GM21737 (cell line): ENCODE data around the gene LRRC14B.
A peak's percentile ranks its signal among the peaks of the same experiment; 100 is the strongest.
"Not testable (repeated sequence)": the region's sequence is repeated elsewhere in the genome, so short reads cannot be mapped to it uniquely, and the experiment has no call there.

ENCODE experiments used
- ATAC-seq: cut with Tn5 transposase; IDR thresholded peaks from one replicate; pipeline ENCODE4 v1.9.1; 2021; ENCODE audit warnings: mild to moderate bottlenecking, moderate library complexity; ENCODE audit not compliant: unreplicated experiment

Gene LRRC14B

DNA sequence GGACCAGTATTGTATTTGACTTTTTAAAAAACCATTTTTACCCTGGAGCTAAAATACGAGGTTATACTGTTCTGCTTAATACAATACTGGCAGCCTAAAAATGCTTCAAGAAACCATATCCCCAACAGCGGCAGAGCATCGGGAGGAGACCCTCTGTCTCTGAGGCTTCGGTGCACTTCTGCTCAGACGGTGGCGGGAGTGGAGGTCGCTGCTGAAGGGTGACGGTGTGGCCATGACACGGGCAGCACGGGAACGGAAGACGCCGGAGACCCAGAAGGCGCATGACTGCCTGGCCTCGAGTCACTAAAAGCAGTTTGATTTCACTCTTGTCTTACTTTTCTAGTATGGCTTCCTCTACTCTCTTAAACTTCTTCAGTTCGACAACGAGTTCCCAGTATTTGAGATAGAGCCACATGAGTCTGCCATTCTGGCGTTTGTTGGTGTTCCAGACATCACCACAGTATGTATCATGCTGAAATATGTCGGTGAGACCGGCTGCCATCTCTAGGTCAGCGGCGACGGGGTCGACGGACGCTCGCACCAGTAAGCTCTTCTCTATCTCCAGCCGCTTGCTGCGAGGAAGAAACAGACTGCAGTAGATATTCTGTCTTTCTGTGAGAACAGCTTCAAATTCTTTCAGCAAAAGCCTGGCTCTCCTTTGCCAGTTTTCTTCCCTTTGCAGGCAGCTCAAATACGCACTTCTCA, 13.8 kb downstream of the LRRC14B start:
- no peak for ATAC-seq

DNA sequence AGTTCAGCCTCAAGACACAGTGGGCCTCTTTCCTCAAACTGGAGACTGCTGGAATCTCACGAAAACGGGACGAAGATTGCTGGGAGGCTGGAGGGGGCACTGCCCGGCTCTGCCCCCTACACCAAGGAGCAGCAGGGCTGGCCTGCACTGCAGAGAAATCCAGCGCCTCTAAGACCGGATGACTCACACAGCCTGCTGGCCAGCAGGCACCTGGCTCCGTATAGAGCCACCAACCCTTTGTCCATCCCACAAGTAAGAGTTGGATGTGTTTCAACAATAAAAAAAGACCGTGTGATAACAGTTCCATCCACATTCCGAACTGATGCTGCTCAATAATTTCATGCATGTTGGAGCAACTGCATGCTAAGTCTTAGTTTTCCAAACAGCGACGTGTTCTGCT, 15.1 kb downstream of the LRRC14B start:
- ATAC-seq, result no peak

DNA sequence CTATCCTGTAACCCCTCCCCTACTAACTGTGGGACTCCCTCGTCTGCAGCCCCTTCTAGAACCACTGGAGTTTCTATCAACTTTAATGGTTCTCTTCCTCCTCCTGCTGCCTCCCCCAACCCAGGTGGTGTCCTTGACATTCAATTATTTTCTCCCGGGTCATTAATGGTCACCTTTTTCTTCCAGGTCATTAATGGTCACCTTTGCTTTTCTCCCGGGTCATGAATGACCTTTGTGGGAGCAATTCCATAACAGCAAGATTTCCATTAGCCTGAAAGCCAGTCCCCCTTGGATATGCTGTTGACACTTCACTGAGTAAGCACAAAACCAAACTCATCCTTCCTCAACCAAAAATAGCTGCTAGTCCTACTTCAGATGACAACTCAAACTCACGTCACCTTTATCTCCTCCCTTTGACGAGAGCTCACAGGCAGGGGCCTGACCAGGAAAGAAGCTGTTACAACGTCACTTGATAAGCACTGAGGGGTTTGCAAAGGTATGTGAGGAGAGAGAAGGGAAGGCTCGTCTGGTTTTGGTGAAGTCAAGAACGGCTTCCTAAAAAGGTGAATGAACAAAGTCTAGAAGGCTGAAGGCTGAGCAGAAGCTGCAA, 15.7 kb downstream of the LRRC14B start:
- no peak for ATAC-seq

DNA sequence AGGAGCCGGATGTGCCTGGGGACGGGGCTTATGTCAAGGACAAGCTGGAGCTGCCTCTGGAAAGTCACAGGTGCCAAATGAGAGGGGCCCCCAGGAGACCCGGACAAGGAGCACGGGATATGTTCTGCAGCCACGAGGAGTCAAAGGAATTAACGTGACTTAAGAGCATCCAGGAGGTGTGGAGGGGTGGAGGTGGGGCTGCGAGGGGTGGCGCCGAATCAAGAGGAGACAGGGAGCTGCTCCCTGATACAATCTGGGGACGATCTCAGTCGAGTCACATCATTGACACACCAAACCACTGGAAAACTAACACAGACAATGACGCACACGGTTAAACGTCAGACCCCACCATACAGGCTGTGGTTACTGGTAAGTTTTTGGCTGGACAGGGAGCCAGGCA, 16.3 kb downstream of the LRRC14B start:
- no peak for ATAC-seq

DNA sequence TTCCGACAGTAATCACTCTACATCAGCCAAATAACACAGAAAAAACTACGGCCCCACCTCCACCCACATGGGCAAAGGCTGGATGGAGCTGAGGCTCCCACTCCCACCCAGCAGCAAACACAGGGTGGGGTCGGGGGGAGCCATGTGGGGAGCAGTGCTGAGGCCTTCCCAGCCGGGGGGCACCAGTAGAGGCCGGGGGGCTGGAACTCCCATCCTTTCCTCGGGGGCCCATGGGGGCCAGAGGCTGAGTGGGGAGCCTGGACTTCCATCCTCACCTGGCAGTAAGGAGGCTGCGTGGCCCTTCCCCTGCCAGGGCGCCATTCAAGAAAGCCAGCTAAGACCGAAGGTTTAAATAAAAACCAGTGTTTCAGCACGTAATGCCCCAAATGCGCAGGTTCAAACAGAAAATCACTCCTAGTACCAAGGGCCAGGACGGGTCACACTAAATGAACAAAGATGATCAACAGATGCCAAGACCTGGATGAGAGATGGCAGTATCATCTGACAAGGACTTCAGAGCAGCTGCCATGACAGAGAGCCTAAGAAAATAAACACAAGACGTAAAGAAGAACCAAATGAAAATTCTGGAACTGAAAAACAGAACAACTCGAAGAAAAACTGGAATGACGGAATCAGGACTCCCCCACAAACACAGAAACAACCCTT, 17.3 kb downstream of the LRRC14B start:
- ATAC-seq, result no peak

DNA sequence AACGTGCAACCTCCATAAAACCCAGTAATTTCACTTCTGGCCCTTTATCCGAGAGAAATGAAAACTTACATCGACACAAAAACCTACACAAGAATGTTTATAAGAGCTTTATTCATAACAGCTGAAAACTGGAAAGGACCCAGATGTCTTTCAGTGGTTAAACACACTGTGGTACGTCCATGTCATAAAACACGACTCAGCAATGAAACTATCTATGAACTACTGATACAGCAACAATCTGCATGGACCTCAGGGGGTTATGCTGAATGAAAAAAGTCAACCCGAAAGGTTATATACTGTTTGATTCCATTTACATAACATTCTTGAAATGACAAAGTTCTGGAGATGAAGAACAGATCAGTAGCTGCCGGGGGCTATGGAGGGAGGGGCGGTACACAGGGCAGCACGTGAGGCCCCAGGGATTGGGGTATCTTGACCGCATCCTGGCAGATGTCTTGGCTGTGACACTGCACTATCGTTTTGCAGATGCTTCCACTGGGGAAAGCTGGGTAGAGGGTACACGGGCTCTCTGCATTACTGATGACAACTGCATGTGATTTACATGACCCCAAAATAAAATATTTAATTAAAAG, 22.6 kb downstream of the LRRC14B start:
- no peak for ATAC-seq

DNA sequence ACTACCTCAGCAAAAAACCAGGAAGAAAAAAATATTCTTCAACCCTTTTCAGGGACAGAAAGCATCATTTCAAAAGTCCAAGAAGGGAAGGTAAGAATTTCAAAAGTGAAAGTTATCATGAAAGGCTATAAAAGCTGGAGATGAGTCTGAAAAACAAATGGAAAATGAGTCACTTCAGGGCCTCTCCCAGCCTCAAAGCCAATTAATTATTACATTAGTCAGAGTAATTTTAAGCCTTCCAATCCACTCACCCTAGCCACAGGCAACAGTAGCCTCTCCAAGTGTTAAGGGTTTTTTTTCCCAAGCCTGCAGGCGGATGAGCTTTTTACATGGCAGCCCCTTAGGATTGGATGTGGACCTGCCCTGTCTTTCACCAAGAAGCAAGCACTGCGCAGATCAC, 24.0 kb downstream of the LRRC14B start:
- ATAC-seq, result not testable (repeated sequence)

DNA sequence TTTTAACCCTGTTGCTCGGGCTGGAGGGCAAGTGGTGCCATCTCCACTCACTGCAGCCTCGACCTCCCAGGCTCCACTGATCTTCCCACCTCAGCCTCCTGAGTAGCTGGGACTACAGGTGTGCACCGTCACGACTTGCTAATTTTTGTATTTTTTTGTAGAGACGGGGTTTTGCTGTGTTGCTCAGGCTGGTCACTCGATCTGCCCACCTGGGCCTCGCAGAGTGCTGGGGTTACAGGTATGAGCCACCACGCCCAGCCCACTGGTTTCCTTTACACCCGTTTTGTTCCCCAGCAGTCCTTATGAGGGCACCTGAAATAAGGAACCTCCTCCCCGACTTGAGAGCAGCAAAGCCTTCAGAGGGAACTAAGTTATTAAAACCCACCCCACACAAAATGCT, 24.8 kb downstream of the LRRC14B start:
- not testable (repeated sequence) for ATAC-seq

DNA sequence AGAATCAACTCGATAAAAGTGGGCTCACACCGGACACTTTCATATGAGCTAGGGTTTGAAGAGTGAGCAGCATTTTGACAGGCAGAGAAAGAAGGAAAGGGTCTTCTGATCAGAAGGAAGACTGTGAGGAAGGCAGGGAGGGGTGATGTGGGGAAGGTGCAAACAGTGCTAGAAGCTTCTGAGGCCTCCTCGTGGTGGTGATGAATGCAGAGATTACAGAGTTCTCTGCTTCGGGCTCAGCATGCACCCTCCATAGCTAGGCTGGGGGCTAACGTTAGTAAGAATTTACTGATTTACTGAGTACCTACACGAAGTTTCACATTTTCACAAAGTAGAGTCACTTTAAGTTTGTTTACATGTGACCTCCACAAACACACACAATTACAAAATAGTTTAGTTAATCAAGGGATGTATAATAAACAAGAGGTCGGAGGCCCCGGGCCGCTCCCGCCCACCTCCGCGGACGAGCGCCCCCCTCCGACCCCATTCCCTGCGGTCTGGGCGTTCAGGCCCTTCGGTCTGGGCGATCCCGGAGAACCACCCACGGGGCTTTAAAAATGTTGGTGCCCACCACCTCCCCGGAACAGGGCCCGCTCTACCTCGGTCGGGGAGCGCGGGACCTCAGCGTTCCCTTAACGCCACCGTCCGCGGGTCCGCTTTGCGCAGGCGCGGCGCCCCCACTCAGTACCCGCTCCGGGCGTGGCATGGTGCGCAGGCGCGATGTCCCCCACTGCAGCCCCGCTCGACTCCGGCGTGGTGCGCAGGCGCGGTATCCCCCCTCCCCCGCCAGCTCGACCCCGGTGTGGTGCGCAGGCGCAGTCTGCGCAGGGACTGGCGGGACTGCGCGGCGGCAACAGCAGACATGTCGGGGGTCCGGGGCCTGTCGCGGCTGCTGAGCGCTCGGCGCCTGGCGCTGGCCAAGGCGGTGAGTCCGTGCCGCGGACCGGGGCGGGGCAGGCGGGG, 26.5 kb downstream of the LRRC14B start, which contains the start of the genes CCDC127 and SDHA:
Gene CCDC127 (minus strand): TSS at position 660 of the 963 bp plus-strand sequence. CDS start 1,304 bp downstream, outside the sequence.
Gene SDHA (plus strand): TSS at position 827 of the 963 bp plus-strand sequence. CDS start 36 bp downstream, at position 863.
- peak; percentile 72 for ATAC-seq

DNA sequence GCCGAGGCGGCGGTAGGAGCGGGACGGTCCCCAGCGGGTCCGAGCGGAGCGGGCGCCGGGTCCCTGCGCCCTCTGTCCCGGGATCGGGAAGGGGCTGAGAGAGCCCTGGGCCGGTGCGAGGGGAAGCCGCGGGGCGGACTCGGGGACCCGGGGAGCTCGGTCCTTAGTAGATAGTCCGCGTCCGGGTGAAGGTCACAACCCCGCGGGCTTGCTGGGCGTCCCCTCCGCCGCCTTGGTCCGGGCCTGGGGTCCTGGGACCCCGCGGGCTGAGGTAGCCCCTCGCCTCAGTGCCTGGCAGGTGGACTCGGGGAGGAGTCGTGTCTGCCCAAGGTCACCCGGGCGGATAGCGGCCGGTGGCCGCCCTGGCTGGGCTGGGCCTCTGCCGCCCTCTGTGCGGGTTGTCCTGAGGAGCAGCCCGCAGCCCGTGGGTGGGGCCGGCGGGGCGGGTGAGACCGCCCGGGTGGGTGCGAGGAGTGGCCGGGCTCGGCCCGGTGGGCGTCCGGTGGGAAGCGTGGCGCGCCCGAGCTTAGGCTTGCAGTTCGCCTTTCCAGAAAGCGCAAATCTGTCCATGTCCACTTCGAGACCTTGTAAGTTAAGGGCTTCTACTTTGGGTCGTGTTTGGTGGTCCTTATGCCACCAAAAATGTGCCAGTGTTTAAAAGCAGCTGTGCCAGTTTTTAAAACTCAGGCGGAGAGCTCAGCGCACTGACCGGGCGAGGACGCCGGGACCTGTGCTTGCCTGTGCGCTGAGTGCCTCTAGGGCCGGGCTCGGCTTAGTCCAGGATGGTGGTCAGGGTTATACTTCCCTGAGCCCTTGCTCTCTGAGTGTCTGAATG, 27.4 kb downstream of the LRRC14B start:
- ATAC-seq, result peak; percentile 30

DNA sequence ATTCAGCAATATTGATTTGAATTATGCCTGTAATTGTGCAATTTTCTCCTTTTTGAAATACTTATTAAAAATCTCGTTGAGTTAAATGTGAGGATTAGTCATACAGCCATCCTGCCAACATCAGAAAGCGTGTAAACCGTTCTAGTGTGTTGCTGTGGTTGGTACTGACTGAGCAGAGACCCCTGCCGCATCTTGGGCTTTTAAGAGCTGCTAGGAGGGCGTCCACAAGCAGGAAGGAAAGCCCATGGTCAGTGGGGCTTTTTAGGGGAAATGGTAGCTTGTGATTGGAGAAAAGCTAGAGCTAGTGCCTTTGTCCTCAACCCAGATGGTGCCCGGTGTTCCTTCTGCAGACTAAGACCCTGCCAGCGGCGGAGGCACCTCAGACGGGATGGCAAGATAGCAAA, 28.2 kb downstream of the LRRC14B start:
- no peak for ATAC-seq

DNA sequence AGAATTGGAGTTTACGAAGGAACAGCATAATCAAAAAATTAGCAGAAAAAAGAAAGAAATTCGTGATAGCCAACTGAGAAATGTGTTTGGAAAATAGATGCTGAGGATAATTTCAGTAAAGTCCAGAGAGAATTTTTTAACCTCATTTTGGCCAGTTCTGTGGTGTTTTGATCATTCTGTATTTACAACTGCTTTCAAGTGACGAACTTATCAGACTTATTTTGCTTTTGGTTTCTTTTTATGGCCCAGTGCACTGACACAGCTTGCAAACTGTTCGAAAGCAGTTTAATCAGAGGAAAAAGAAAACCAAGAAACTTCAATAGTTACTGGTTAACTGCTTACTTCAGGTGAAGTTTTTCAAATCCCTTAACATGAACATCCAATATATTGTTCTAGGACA, 28.7 kb downstream of the LRRC14B start:
- ATAC-seq, result peak; percentile 30

DNA sequence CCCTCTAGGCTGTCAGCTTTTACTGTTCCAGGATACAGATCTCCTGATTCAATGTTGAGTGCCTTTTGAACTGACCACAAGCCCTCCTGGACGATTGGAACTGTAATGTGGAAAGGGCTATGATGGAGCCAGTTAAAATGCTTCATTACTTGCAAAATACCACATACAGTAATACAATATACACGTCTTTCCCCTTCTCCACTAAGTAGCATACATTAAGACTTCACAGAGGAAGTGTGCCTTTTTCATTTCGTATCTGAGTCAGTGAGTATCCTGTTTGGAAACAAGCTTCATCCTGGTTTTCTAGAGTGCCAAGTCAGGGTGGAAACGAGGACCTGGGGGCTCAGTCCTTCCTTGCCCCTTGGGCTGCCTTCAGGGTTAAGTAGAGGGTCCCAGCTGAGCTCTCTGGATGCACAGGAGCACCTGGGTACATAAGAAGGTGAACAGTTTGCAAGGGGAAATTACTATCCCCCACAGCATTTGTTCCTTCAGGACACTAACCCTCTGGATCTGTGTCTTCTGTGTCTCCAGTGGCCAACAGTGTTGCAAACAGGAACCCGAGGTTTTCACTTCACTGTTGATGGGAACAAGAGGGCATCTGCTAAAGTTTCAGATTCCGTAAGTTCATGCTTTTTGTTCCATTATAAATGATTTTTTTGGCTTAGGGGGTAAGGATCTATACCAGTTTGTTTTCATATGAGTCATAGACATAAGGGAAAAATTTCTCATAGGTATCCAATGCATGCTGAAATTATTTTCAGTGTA, 31.8 kb downstream of the LRRC14B start:
- ATAC-seq, result not testable (repeated sequence)

DNA sequence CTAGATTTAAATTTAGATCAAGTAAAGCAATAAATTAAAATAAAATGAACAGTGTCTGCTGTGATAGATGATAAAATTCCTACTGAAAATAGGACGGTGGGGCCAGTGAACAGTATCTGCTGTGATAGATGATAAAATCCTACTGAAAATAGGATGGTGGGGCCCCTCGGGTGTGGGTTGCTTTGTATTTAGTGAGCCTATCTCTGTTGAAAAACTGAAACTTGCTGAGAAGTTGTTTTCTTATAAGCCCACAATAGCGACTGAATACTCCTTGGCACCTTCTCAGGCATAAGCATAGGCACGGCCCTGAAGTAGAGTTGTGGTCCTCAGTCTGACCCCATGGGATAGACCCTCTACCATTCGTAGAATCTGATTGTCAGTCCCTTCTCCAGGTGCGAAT, 32.5 kb downstream of the LRRC14B start:
- no peak for ATAC-seq

DNA sequence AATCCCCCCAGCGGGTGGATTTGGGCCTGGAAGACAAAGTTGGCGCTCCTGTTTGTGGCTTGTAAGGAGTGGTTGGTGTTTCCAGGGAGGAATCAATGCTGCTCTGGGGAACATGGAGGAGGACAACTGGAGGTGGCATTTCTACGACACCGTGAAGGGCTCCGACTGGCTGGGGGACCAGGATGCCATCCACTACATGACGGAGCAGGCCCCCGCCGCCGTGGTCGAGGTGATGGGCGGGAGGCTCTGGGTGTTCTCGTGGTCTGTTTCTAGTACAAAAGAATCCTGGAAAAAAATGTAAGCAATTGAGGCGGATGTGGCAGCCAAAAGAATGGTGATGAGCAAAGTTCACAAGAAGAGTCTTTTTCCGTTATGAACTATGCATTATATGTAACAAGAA, 34.0 kb downstream of the LRRC14B start:
- no peak for ATAC-seq

DNA sequence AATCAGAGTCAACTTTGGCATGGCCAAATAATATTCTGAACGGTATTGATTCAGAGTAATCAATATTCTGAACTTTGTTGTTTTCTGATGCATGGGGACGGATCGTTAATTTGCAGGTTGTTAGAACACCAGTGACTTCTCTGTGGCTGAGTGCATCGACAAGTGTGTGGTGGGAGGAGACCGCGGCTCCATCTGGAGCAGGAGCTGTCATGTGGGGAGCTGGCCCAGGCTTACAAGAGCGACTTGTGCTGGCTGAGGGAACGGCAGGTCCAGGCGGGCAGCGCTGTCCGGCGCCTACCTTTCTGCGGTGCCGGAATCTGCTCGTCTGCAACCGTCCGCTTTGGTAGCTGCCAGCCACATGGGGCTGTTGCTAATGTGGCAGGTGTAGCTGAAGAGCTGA, 36.1 kb downstream of the LRRC14B start:
- ATAC-seq, result not testable (repeated sequence)

DNA sequence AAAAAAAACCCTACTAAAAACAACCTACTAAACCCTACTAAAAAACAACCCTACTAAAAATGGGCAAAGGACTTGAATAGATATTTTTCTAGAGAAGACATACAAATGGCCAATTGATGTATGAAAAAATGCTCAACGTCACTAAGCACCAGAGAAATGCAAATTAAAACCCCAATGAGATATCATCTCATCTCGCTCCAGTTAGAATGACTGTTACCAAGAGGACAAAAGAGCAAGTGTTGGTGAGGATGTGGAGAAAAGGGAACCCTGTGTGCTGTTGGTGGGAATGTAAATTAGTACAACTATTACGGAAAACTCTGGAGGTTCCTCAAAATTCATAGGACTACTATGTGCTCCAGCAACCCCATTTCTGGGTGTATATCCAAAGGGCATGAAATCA, 37.6 kb downstream of the LRRC14B start:
- no peak for ATAC-seq

DNA sequence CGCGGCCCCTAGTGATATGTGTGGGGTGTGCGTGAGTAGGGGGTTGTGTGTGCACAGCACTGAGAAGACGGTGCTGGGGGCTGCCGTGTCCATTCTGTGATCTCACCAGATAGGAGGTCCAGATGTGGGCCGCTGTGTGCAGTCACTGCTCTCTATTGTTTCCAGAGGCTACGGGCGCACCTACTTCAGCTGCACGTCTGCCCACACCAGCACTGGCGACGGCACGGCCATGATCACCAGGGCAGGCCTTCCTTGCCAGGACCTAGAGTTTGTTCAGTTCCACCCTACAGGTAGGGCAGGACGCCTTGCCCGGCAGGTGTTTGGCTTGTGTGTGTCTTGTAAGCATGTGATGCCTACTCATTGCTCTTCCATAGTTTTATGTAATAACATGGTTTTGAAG, 39.4 kb downstream of the LRRC14B start:
- ATAC-seq, result no peak

DNA sequence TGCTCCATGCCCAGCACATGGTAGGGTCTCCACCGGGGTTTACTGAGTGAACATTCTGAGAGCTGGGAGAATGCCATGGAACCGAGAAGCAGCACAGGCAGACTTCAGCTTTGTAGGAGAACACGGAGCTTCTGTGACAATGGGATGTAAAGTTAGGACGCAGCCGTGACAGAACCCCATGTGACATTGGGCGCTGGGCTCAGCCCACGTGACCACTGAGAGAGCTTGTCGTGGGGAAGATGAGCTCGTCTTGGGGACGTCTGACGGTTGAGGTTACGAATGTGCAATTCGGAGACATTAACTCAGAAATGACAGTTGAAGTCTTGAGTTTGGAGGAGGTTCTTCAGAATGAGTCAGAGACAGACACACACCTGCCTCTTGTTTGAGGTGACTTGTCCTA, 40.4 kb downstream of the LRRC14B start:
- no peak for ATAC-seq
